MM.1S (cell line): ENCODE results near the gene KIAA1328.

Source experiments
- CTCF ChIP-seq: fragments of 300-600 bp; sonication (generic); IDR thresholded peaks from 2 replicates; pipeline ENCODE4 v1.5.1; 2016; ENCODE audit warnings: antibody characterized with exemption, low read length, mixed read lengths
- EZH2 ChIP-seq: fragments of 300-600 bp; sonication (generic); optimal IDR thresholded peaks from 2 replicates; pipeline ENCODE3; 2017; ENCODE audit warnings: low read depth, mild to moderate bottlenecking, antibody characterized with exemption, low read length, mixed read lengths

GRCh38 chr18:37270038-37270665, 441.2 kb downstream of the KIAA1328 start:
- TF ChIP-seq CTCF: no peak
- no peak for TF ChIP-seq EZH2
